Measurements from ENCODE around the gene SEC24A. TPM values are rescaled to one million over a fixed set of nuclear protein-coding genes. Genes with fewer than 3 reads are reported as not detected.

SEC24A gene
- 11.6 and 15.6 TPM in 2 replicates for total RNA-seq

DNA sequence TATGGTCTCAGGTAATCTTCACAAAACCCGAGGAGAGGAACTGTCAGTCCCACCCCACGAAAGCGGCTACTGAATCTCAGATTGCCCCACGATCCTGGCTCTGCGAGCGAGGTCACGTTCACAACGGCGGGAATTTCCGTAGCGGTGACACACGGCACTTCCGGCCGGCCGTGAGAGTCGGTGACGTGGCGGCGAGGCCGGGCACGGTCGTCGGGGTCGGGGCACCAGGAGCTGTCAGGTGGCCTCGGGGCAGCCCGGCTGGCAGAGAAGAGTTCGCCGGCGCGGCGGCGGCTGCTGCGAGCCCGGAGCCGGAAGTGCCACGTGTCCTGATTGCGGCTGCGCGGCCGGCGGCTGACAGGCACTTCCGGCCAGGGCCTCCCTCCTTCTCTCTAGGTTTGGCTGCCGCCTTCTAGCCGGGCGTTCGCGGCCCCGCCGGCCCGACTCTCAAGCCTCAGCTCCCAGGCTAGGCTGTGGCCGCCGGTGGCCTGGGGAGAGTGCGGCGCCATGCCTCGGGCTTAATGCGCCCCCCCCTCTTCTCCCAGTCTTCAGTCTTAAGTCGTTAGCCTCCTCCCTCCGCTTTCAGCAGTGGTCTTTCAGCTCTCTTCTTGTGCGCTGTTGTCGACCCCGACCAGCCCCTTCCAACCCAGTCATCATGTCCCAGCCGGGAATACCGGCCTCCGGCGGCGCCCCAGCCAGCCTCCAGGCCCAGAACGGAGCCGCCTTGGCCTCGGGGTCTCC is at the start of gene SEC24A:
TSS of gene SEC24A (plus strand) at position 361 of the 738 bp plus-strand sequence. CDS start at position 653, 292 bp downstream.

DNA sequence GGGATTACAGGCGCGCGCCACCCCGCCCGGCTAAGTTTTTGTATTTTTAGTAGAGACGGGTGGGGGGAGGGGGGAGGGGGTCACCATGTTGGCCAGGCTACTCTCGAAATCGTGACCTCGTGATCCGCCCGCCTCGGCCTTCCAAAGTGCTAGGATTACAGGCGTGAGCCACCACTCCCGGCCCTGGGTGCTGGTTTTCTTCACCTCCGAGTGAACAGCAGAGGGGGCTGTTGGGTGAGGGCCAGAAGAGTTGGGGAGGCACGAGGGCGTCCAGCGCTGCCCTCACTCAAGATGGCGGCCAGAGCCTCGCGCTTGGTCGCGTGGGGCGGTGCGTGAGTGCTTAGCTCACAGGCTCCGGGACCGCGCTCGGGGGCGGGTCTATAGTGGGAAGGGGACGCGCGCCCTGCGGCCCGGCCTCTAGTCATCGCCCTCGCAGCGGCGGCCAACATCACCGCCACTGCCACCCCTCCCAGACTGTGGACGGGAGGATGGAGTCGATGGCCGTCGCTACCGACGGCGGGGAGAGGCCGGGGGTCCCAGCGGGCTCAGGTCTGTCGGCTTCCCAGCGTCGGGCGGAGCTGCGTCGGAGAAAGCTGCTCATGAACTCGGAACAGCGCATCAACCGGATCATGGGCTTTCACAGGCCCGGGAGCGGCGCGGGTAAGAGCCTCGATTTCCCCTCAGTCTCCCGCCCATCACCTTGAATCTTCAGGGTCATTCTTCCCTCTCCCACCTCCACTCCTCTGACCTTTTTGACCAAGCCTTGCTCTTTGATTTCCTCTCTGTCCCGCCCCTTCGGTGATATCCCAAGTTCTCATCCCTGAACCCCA is 89.8 kb downstream of the SEC24A start, which contains the start of gene CAMLG:
TSS of gene CAMLG (plus strand) at position 416 of the 830 bp plus-strand sequence. CDS start at position 489, 73 bp downstream.

DNA sequence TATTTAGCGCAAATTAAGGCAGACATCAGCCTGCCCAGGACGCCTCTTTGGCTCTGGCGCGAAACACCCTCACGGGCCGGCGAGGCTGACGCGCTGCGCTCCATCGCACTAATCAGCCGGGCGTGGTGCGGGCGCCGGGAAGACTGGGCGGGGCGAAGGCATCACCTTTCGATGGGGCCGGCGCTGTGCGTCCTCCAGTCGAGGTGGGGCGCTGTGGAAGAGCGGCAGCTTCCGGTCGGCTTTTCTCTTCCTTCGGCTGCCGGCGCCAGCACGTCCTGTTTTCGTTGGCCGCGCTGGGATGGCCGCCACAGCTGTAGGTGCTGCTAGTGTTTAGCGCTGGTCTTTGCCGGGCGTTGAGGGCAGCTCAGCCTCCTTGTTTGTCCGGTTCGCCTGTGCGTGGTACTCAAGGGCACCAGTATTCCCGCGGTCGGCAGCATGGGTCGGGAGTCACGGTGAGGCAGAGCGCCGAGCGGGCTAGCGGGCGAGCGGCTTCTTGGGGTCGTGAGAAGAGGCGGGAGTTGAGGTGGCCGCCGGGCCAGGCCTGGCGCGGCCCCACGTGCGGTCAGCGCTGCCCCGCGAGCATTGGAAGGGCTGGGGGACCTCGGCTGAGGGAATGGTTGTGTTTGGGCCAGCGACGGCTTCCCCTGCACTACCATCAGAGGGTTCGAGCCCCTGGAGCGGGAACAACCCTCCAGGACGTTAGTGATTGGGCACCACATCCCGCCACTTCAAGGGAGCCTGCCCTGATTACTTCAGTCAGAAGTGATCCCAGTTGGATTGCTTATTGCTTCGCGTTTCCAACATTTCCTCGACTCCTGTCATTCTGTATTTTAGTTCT is 110.1 kb downstream of the SEC24A start, which contains the start of gene DDX46:
TSS of gene DDX46 (plus strand) at position 276 of the 838 bp plus-strand sequence. CDS start at position 436, 160 bp downstream.

Other genes starting within 250 kb of the SEC24A start
- 12.2 and 29.6 TPM in 2 replicates for gene CDKN2AIPNL, start 236.9 kb upstream of the SEC24A start, total RNA-seq
- 22.2 and 24.4 TPM in 2 replicates for gene JADE2, start 123.1 kb upstream of the SEC24A start, total RNA-seq
- 78.5 and 97.7 TPM in 2 replicates for gene SAR1B, start 16.0 kb upstream of the SEC24A start, total RNA-seq
- 56.8 and 61.3 TPM in 2 replicates for gene CAMLG, start 89.8 kb downstream of the SEC24A start, total RNA-seq
- 17.3 and 20.5 TPM in 2 replicates for gene DDX46, start 110.0 kb downstream of the SEC24A start, total RNA-seq
- 21.9 and 29.0 TPM in 2 replicates for gene C5orf24, start 197.2 kb downstream of the SEC24A start, total RNA-seq
- gene TXNDC15, start 225.6 kb downstream of the SEC24A start, total RNA-seq, result 88.6 and 146 TPM in 2 replicates